GM21360 (cell line): ENCODE data around the gene COIL.
A peak's percentile ranks its signal among the peaks of the same experiment; 100 is the strongest.
"Not testable (repeated sequence)": the region's sequence is repeated elsewhere in the genome, so short reads cannot be mapped to it uniquely, and the experiment has no call there.

Experiments used
- ATAC-seq: cut with Tn5 transposase; IDR thresholded peaks from one replicate; pipeline ENCODE4 v1.9.1; 2021; ENCODE audit warnings: mild to moderate bottlenecking, moderate library complexity; ENCODE audit not compliant: unreplicated experiment

COIL gene

DNA sequence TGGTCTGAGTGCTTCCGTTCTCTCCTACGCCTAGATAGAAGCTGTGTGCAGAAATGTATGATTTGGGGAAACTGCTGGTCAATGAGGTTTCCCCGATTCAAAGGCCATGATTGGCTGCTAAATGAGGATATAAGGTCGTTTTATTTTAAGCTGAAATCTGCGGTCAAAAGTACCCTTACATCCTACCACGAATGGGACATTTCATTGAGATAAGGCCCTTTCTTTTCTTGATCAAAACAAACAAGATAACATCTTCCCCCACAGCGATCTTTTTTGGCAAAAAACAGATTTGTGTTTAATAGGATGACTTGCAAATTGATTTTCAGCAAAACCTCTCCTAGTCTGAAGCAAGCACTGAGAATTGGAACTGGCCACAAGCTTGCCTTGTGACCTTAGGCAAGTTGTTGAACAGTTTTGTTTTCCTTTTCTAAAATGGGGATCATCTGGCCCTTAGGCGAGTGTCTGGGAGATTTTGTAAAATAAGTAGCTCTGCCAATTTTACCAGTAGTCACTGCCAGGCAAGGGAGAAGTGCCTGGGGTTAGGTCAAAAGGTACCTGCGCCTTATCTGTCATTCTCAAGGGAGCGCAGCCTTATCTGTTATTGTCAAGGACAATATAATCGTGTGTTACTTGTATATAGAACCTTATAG, 17.7 kb upstream of the COIL start:
- peak; percentile 27 for ATAC-seq

DNA sequence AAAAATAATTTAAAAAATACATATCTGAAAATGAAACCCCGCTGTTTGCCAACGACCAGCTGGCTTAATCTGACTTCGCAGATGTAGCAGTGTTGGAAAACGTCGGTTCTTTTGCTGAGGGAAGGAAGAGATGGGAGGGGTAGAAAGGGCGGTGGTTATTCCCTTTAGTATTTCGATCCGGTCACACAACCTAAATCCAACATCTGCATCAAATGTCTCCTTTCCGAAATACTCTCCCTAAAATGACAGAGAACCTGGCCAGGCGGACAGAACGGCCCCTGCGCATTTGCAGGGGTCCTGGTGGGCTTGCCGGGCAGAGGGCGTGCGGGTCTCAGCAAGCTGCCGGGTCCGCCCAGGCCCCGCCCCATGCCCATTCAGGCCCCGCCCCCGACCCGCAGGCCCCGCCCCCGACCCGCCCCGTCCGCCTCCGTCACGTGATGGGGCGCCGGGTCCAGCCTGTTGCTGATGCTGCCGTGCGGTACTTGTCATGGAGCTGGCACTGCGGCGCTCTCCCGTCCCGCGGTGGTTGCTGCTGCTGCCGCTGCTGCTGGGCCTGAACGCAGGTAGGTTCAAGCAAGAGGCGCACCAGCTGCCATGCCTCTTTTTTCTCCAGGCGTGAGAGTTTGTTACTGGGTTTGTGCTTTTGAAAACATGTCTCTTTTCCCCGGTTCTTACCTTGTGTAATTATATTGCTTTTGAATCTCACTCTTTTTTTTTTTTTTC, 17.0 kb upstream of the COIL start, which contains the start of gene SCPEP1:
TSS of gene SCPEP1 (plus strand) at position 459 of the 723 bp plus-strand sequence. CDS start at position 488, 29 bp downstream.
- ATAC-seq = peak; percentile 65

DNA sequence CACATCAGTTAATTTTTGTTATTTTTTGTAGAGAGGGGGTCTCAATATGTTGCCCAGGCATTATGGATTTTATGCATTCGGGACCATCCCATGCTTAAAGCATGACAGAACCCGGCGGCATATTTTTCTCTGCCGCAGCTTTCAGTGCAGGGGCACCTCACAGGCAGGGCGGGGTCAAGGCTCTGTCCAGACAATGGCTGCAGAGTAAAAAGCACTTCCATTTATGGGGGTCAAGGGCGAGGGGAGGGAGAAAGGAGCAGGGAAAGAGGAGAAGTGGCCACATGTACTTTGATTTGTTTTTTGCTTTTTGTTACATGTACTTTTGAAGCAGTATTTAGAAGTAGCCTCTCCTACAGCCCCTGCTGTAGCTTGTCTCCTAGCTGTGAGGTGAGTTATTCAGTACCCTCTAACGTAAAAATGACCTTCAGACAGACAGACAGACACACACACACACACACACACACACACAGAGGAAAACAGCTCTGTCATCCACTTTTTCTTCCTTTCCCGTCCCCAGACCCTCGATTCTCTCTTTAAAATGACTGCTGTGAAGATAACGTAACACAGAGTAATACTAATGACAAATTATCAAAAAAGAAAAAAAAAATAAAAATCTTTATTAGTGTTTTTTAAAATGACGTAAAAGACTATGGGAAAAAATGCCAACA, 16.2 kb upstream of the COIL start:
- ATAC-seq = no peak

DNA sequence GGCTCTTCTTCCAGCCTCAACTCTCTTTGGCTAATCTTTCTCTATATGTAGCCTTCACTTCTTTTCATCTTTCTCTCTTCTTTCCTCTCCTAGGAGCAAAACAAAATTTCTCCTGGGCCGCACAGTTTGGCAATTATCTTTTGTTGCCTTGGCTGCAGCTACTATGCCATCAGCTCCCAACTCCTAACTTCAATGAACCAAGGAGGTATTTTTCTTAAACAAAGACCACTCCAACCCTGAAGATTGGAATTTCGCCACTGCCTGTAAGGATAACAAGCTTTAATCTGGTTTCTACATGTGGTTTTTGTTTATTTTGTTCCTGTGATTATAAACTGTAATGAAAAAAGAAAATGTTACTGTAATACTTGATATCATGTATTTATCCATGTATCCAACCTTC, 14.8 kb upstream of the COIL start:
- ATAC-seq = no peak

DNA sequence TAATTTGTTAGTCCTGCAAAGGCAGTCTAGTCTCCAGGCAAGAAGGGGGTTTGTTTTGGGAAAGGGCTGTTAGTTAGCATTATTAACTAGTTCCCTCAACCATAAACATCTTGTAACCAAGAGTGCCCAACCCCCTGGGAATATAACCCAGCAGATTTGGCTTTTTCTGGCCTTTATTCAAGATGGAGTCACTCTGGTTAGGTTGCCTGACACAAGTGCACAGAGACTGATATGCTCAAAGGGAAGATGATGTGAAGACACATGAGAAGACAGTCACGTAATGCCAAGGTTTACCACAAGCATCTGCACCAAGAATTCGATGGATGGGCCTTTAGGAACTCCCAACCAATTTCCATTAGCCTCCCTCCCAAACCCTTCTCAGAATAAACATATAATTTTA, 13.2 kb upstream of the COIL start:
- no peak for ATAC-seq

DNA sequence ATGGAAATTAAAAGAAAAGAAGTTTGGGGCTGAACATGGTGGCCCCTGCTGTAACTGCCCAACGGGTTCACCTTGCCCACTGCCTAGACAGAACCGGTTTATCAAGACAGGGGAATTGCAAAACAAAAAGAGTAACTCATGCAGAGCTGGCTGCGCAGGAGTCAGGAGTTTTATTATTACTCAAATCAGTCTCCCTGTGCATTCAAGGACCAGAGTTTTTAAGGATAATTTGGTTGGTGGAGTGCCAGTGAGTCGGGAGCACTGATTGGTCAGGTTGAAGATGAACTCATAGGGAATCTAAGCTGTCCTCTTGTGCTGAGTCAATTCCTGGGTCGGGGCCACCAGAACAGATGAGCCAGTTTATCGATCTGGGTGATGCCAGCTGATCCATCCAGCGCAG, 12.7 kb upstream of the COIL start:
- ATAC-seq = no peak

- ATAC-seq = no peak
Measured at GRCh38 chr17:56972111-56972730, 11.4 kb upstream of the COIL start.

- no peak for ATAC-seq
Measured at GRCh38 chr17:56970974-56971373, 10.1 kb upstream of the COIL start.

DNA sequence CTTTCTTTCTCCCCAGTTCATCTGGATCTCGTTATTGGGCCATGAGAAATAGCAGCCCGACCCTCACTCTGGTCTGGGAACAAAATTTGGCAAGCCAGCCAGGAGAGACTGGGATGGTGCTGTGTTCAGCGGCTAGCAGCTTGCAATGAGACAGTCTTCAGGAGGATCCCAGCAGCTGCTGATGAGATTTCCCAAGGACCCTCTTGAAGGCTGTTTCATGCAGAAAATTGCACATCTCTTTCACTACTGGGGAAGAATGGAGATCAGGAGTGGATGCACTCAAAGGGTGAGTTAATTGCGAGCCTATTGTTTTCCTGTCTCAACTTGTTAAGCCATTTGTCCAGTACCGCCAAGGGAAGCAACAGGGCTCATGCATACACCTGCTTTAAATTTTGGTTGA, 5.5 kb upstream of the COIL start:
- ATAC-seq = no peak

- not testable (repeated sequence) for ATAC-seq
Measured at GRCh38 chr17:56965681-56966080, 4.8 kb upstream of the COIL start.

DNA sequence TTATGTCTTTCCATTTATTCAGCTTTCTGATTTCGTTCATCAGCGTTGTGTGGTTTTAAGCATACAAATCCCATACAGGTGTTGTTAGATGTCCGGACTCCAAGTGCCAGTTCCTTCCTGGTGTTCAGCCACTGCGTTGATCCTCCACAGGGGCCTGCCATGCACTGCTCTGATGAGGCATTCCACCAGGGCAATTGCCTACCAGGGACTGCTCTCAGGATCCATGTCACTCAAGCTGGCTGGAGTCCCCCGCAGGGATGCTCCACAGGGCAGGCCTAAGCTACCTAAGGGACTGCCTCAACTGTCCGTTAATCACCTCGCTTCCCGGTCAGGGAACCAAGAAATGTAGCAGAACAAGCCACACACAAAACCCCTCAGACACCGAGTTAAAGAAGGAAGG, 4.4 kb upstream of the COIL start:
- not testable (repeated sequence) for ATAC-seq

GRCh38 chr17:56956992-56957391, 3.9 kb downstream of the COIL start:
- no peak for ATAC-seq

DNA sequence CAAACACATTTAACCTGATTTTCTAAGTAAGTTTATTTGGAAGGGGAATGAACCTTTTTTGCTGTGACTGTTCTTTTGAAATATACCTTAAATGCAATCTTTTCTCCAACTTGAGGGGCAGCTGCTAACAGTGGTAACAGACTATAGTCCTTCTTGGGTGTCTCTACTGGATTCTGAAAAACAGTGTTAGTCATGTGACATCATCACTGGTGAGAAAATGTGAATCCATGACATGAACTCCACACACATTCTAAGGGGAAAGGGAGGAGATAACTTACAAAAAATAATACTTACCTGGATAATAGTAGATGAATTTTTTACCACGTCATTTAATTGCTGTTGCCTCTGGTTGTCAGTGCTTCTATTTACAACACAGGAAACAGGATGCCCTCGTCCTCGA, 11.3 kb downstream of the COIL start:
- no peak for ATAC-seq

GRCh38 chr17:56948491-56948890, 12.4 kb downstream of the COIL start:
- no peak for ATAC-seq

GRCh38 chr17:56947741-56948140, 13.1 kb downstream of the COIL start:
- ATAC-seq = no peak

DNA sequence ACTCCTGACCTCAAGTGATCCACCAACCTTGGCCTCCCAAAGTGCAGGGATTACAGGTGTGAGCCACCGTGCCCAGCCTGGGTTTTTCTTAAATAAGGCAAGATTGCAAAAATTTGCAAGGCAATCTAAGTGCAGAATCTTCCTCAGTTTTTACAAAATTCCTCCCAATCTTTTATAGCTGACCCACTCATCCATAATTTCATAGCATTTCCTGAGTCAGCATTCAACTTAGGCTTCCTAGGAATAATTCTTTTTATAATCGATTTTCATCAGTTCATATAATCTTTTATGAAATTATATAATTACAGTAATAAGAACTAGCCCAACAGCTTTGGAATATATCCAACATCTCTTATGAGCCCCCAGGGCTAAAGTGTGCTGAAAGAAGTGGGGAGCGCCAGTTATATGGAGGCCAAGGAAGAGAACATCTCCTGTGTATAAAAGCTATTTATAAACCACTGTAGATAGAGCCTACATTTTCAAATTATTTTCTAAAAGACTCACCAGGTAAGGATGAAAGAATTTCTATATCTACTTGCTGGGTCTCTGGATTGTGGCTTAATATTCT, 14.8 kb downstream of the COIL start:
- no peak for ATAC-seq

- no peak for ATAC-seq
Measured at GRCh38 chr17:56943505-56944125, 17.2 kb downstream of the COIL start.

DNA sequence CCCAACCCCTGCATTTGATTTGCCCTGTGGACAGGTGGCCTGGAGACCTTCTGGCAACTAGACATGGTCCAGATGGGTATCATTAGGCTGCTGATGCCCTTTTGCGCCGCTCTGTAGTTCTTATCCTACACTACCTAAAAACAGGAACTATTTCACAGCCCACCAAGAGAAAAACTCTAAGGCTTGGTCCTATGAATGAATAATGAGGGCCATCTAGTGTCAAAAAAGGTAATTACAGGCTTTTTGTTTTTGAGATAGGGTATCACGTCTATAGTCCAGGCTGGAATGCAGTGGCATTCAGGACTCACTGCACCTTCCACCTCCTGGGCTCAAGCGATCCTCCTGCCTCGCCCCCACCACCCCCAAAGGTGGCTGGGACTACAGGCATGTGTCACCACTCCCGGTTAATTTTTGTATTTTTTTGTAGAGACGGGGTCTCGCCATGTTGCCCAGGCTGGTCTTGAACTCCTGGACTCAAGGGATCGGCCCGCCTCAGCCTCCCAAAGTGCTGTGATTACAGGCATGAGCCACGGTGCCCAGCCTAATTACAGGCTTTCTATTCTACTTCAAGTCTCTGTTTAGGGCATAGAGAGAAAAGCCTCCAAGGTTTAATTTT, 20.9 kb downstream of the COIL start:
- no peak for ATAC-seq

- not testable (repeated sequence) for ATAC-seq
Measured at GRCh38 chr17:56938206-56938605, 22.6 kb downstream of the COIL start.

DNA sequence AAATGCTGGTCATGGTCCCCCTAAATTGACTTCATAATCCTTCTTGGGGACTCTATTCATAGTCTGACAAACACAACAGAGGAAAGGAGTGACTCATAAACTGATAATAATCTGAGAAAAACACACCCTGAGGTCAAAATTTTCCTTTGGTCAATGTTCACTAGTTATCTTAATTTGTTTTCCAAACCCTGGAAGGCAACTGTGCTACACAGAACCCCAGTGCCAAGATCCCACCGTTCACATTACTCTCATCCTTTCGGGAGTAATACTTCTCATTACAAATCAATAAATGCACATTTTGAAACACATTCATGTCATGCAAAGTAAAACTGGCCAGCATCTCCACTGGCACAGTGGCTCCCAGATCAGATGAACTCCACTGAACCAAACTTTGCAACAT, 23.2 kb downstream of the COIL start:
- ATAC-seq = no peak
